Measurements from ENCODE around the gene FUOM. TPM values are rescaled to one million over a fixed set of nuclear protein-coding genes. Genes with fewer than 3 reads are reported as not detected.
"Not testable (repeated sequence)": the region's sequence is repeated elsewhere in the genome, so short reads cannot be mapped to it uniquely, and the experiment has no call there.

FUOM gene
- total and polyA plus RNA-seq, 9 of the 15 experiments (the other 6 are each of a cell fraction or from before 2014, with no cell fraction given) = 1.8 to 96.1 (median 27.0) TPM

GRCh38 chr10:133368153-133368552 is 10.3 kb upstream of the FUOM start:
- ChIA-PET CTCF (ENCODE audit: low intra/inter-chr PET ratio) (no interaction called here), POLR2A (interaction anchor here (0.6 kb wide), 1 partner anchor 13 kb away, joined by 3 read pairs; no protein-coding TSS in a partner anchor)
- BruUV-seq (replicated peaks) = no TSS peak
- DNase-seq (ENCODE audit: extremely low read depth in 1 of 4, low spot score in 3 of 4) (no peak), FAIRE-seq (no peak), ATAC-seq (no peak)
- 0 out of 2 replicates have a peak, but pooled peaks cover 3% of the 10 kb centered on the region for H4K20me1 ChIP-seq (replicated peaks; ENCODE audit: control insufficient read depth, insufficient read depth, low read length)
- H3K9ac ChIP-seq (ENCODE audit: insufficient read depth in 1 of 2, low read depth in 2 of 2, low read length in 2 of 2) = peak overlapping the region in 1 of 2 experiments; percentile 68; a peak in 1 of 4 replicates
- H3K27ac ChIP-seq (ENCODE audit: extremely low read depth, low read depth, low read length) = no peak overlapping the region
- H3K4me1 ChIP-seq (replicated peaks in 1 of 2; ENCODE audit: control insufficient read depth in 2 of 2, insufficient read depth in 2 of 2, low read length in 2 of 2) = peaks cover 0 to 14% of the 10 kb centered on the region in 2 experiments; a peak in 2 of 5 replicates
- WGBS (ENCODE audit: insufficient coverage, low coverage, missing lambda C conversion rate) = 90% methylated on average over 6 of the region's 7 CpGs
- no peaks in the 10 kb centered on the region for H3K9me3 ChIP-seq (replicated peaks; ENCODE audit: control insufficient read depth, insufficient read depth, low read depth, low read length)
- no peaks in the 10 kb centered on the region for H3K27me3 ChIP-seq (ENCODE audit: control insufficient read depth in 2 of 2, insufficient read depth in 2 of 2, low read length in 2 of 2)
- no peak overlapping the region for H3K4me2 ChIP-seq (ENCODE audit: insufficient read depth, low read length)
- H3K79me2 ChIP-seq (ENCODE audit: control insufficient read depth, insufficient read depth, low read length) = peaks cover 9% of the 10 kb centered on the region
- 0 out of 2 replicates have a peak, but pooled peaks have one; percentile 16 for TF ChIP-seq RBFOX2 (IDR thresholded peaks at IDR 0.05; ENCODE audit: low read depth, low read length)
- TF ChIP-seq ZNF77 (CRISPR knock-in tag; IDR thresholded peaks at IDR 0.05) = no peak
- in situ Hi-C loops (cut with MboI) = no loop called here
- peaks cover 62% of the 10 kb centered on the region; the same call in 2 of the 3 replicates for H3K36me3 ChIP-seq (ENCODE audit: control insufficient read depth, insufficient read depth, low read length)
- H3K9me1 ChIP-seq (ENCODE audit: control insufficient read depth, insufficient read depth, low read length) = no peaks in the 10 kb centered on the region
- intact Hi-C loops (cut with micrococcal nuclease) = no loop called here
- H2AFZ ChIP-seq (ENCODE audit: low read depth, low read length) = no peak overlapping the region
- no peak overlapping the region for H3K4me3 ChIP-seq

DNA sequence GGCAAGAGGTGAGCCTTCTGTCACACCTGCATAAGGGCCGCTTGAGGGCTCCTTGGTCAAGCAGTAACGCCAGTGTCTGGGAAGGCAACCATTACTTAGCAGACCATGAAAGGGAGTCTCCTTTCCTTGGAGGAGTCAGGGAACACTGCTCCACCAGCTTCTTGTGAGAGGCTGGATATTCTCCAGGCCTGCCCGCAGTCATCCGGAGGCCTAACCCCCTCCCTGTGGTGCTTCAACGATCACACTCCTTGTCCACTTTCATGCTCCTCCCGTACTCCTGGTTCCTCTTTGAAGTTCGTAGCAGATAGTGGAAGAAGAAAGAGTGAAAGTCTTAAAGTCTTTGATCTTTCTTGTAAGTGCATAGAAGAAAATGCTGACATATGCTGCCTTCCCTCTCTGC is 9.6 kb upstream of the FUOM start:
- FAIRE-seq; ATAC-seq; in situ Hi-C loops (cut with MboI); H3K9me3 ChIP-seq (replicated peaks; ENCODE audit: control insufficient read depth, insufficient read depth, low read depth, low read length); H3K79me2 ChIP-seq (ENCODE audit: control insufficient read depth, insufficient read depth, low read length); CTCF ChIA-PET (ENCODE audit: low intra/inter-chr PET ratio); H3K27ac ChIP-seq (ENCODE audit: extremely low read depth, low read depth, low read length); H4K20me1 ChIP-seq (replicated peaks; ENCODE audit: control insufficient read depth, insufficient read depth, low read length); BruUV-seq (replicated peaks); H3K9me1 ChIP-seq (ENCODE audit: control insufficient read depth, insufficient read depth, low read length); H3K27me3 ChIP-seq (ENCODE audit: control insufficient read depth in 2 of 2, insufficient read depth in 2 of 2, low read length in 2 of 2); H2AFZ ChIP-seq (ENCODE audit: low read depth, low read length); POLR2A ChIA-PET; H3K4me2 ChIP-seq (ENCODE audit: insufficient read depth, low read length); H3K4me3 ChIP-seq; H3K9ac ChIP-seq (ENCODE audit: insufficient read depth in 1 of 2, low read depth in 2 of 2, low read length in 2 of 2); intact Hi-C loops (cut with micrococcal nuclease); DNase-seq (ENCODE audit: extremely low read depth in 1 of 4, low spot score in 3 of 4): not testable (repeated sequence)
- WGBS (ENCODE audit: insufficient coverage, low coverage, missing lambda C conversion rate) = no CpG with 5 or more reads among the region's 7 CpGs
- H3K36me3 ChIP-seq (ENCODE audit: control insufficient read depth, insufficient read depth, low read length) = peaks cover 69% of the 10 kb centered on the region; the same call in 2 of the 3 replicates
- peaks cover 0 to 14% of the 10 kb centered on the region in 2 experiments; a peak in 2 of 5 replicates for H3K4me1 ChIP-seq (replicated peaks in 1 of 2; ENCODE audit: control insufficient read depth in 2 of 2, insufficient read depth in 2 of 2, low read length in 2 of 2)

All from K562 (cell line).